ENCODE measurements around the gene MYF6.

Gene MYF6

DNA sequence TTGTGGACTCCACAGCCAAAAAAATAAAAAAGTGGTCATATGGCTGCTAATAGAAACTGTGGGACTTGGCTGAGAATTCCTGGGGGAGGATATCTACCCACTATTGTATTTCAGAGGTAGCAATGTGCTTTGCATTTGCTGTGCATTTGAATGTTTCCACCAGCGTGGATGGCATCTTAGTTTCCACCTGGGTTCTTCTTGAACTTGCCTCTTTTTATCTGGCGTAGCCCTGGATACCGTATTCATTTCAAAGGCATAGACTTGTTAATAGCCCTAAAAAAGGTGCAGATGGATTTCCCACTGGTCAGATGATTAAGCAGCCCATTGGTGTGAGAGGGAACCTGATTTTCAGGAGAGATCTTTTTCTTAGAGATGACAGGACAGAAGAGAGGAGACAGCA is 7.4 kb downstream of the MYF6 start:
- Histone ChIP-seq H3K4me3 (replicated peaks; ENCODE audit: insufficient read depth, low read length) (no peak overlapping the region), H3K27ac (replicated peaks) (no peak overlapping the region), H3K27me3 (ENCODE audit: insufficient read depth, poor library complexity, severe bottlenecking) (peaks cover 51% of the 10 kb centered on the region)
- no peak for DNase-seq (ENCODE audit: low read depth in 1 of 2, low spot score in 1 of 2)
- TF ChIP-seq POLR2AphosphoS5 (IDR thresholded peaks at IDR 0.05; ENCODE audit: low read depth) (no peak), GABPA (IDR thresholded peaks at IDR 0.05; ENCODE audit: low read depth) (no peak)

- Histone ChIP-seq H3K27ac (replicated peaks) (no peak overlapping the region), H3K4me3 (replicated peaks; ENCODE audit: insufficient read depth, low read length) (no peak overlapping the region), H3K27me3 (ENCODE audit: insufficient read depth, poor library complexity, severe bottlenecking) (peaks cover 45% of the 10 kb centered on the region)
- TF ChIP-seq POLR2AphosphoS5 (IDR thresholded peaks at IDR 0.05; ENCODE audit: low read depth) (no peak), CTCF (IDR thresholded peaks at IDR 0.05; ENCODE audit: insufficient read depth, low read length) (no peak), SPI1 (IDR thresholded peaks at IDR 0.05; ENCODE audit: borderline replicate concordance, low read depth) (no peak), GABPA (IDR thresholded peaks at IDR 0.05; ENCODE audit: low read depth) (no peak)
- TF ChIP-seq, protein P1, sequence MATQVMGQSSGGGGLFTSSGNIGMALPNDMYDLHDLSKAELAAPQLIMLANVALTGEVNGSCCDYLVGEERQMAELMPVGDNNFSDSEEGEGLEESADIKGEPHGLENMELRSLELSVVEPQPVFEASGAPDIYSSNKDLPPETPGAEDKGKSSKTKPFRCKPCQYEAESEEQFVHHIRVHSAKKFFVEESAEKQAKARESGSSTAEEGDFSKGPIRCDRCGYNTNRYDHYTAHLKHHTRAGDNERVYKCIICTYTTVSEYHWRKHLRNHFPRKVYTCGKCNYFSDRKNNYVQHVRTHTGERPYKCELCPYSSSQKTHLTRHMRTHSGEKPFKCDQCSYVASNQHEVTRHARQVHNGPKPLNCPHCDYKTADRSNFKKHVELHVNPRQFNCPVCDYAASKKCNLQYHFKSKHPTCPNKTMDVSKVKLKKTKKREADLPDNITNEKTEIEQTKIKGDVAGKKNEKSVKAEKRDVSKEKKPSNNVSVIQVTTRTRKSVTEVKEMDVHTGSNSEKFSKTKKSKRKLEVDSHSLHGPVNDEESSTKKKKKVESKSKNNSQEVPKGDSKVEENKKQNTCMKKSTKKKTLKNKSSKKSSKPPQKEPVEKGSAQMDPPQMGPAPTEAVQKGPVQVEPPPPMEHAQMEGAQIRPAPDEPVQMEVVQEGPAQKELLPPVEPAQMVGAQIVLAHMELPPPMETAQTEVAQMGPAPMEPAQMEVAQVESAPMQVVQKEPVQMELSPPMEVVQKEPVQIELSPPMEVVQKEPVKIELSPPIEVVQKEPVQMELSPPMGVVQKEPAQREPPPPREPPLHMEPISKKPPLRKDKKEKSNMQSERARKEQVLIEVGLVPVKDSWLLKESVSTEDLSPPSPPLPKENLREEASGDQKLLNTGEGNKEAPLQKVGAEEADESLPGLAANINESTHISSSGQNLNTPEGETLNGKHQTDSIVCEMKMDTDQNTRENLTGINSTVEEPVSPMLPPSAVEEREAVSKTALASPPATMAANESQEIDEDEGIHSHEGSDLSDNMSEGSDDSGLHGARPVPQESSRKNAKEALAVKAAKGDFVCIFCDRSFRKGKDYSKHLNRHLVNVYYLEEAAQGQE (IDR thresholded peaks at IDR 0.05; ENCODE audit: insufficient replicate concordance, low read depth), result no peak
- DNase-seq (ENCODE audit: low read depth in 1 of 2, low spot score in 1 of 2), result no peak
Observed at GRCh38 chr12:80715713-80716249, 8.3 kb downstream of the MYF6 start.

- no peak for TF ChIP-seq SPI1 (IDR thresholded peaks at IDR 0.05; ENCODE audit: borderline replicate concordance, low read depth)
- TF ChIP-seq POLR2AphosphoS5 (IDR thresholded peaks at IDR 0.05; ENCODE audit: low read depth), result no peak
- TF ChIP-seq, protein P1 (IDR thresholded peaks at IDR 0.05; ENCODE audit: insufficient replicate concordance, low read depth), result no peak
- no peak for TF ChIP-seq GABPA (IDR thresholded peaks at IDR 0.05; ENCODE audit: low read depth)
- no peak for TF ChIP-seq CTCF (IDR thresholded peaks at IDR 0.05; ENCODE audit: insufficient read depth, low read length)
- Histone ChIP-seq H3K27ac (replicated peaks) (no peak within 1 kb of the TSS), H3K27me3 (ENCODE audit: insufficient read depth, poor library complexity, severe bottlenecking) (peaks cover 37% of the 10 kb centered on the region), H3K4me3 (replicated peaks; ENCODE audit: insufficient read depth, low read length) (no peak within 1 kb of the TSS)
- DNase-seq (ENCODE audit: low read depth in 1 of 2, low spot score in 1 of 2), result no peak
Observed at GRCh38 chr12:80716696-80717469, 9.4 kb downstream of the MYF6 start, which contains the start of gene MYF5. Gene MYF5, plus strand, starts transcription at chr12:80716912. Its CDS starts 152 bp downstream, at chr12:80717064.

- no peak for TF ChIP-seq POLR2AphosphoS5 (IDR thresholded peaks at IDR 0.05; ENCODE audit: low read depth)
- peaks cover 32% of the 10 kb centered on the region for H3K27me3 ChIP-seq (ENCODE audit: insufficient read depth, poor library complexity, severe bottlenecking)
- no peak for DNase-seq (ENCODE audit: low read depth in 1 of 2, low spot score in 1 of 2)
- H3K4me3 ChIP-seq (replicated peaks; ENCODE audit: insufficient read depth, low read length), result no peak overlapping the region
- H3K27ac ChIP-seq (replicated peaks), result no peak overlapping the region
Observed at GRCh38 chr12:80717856-80718255, 10.4 kb downstream of the MYF6 start.

Data from HL-60 (cell line).